Uterine smooth muscle cell (primary cell): ENCODE results near the gene CXCR5. TPM values are rescaled to one million over a fixed set of nuclear protein-coding genes. Genes with fewer than 3 reads are reported as not detected.

Experiments
- total RNA-seq: library from RNA; depleted of rRNA; stranded (reverse); fragments of >200 nt; gene quantifications from 2 replicates; pipeline ENCODE4 v1.2.3, GENCODE V29; 2014

The CXCR5 gene
- not detected in 2 replicates for total RNA-seq

GRCh38 chr11:118883368-118884071 is at the start of gene CXCR5:
CXCR5 (plus strand) TSS chr11:118883892; CDS start chr11:118883942, 50 bp downstream.

Other genes starting within 250 kb of the CXCR5 start
- gene TREH, start 204.2 kb upstream of the CXCR5 start, total RNA-seq, result under 0.01 TPM in 1 of 2 replicates, not detected in the other
- 124 and 153 TPM in 2 replicates for gene DDX6, start 92.7 kb upstream of the CXCR5 start, total RNA-seq
- 15.9 and 17.7 TPM in 2 replicates for gene BCL9L, start 42.0 kb downstream of the CXCR5 start, total RNA-seq
- gene UPK2, start 72.4 kb downstream of the CXCR5 start, total RNA-seq, result not detected in 2 replicates
- gene FOXR1, start 87.9 kb downstream of the CXCR5 start, total RNA-seq, result not detected in 2 replicates
- gene CENATAC, start 114.2 kb downstream of the CXCR5 start, total RNA-seq, result 30.7 and 39.7 TPM in 2 replicates
- gene RPS25, start 134.5 kb downstream of the CXCR5 start, total RNA-seq, result 898 and 970 TPM in 2 replicates
- gene TRAPPC4, start 134.9 kb downstream of the CXCR5 start, total RNA-seq, result 84.5 and 96.3 TPM in 2 replicates
- 13.7 and 14.7 TPM in 2 replicates for gene SLC37A4, start 147.0 kb downstream of the CXCR5 start, total RNA-seq
- gene HYOU1, start 173.3 kb downstream of the CXCR5 start, total RNA-seq, result 205 and 414 TPM in 2 replicates
- 30.1 and 31.1 TPM in 2 replicates for gene VPS11, start 183.9 kb downstream of the CXCR5 start, total RNA-seq
- gene HMBS, start 201.0 kb downstream of the CXCR5 start, total RNA-seq, result 16.0 and 22.8 TPM in 2 replicates
- 15.3 and 28.6 TPM in 2 replicates for gene DPAGT1, start 218.0 kb downstream of the CXCR5 start, total RNA-seq
- gene C2CD2L, start 223.5 kb downstream of the CXCR5 start, total RNA-seq, result 3.3 and 4.7 TPM in 2 replicates
- 12.4 and 17.2 TPM in 2 replicates for gene HINFP, start 237.7 kb downstream of the CXCR5 start, total RNA-seq